HG02588 (cell line): ENCODE data around the gene ASPSCR1.

Experiments
- ATAC-seq: cut with Tn5 transposase; IDR thresholded peaks from one replicate; pipeline ENCODE4 v1.9.1; 2021; ENCODE audit warnings: mild to moderate bottlenecking, moderate library complexity; ENCODE audit not compliant: unreplicated experiment

ASPSCR1 gene

GRCh38 chr17:81998691-81999438, 21.4 kb downstream of the ASPSCR1 start:
- no peak for ATAC-seq

- no peak for ATAC-seq
Measured at GRCh38 chr17:81999587-81999975, 22.2 kb downstream of the ASPSCR1 start.

GRCh38 chr17:81999976-82000802, 22.8 kb downstream of the ASPSCR1 start:
- no peak for ATAC-seq

GRCh38 chr17:82000803-82001570, 23.6 kb downstream of the ASPSCR1 start:
- ATAC-seq = no peak

GRCh38 chr17:82001571-82002056, 24.2 kb downstream of the ASPSCR1 start:
- no peak for ATAC-seq

- no peak for ATAC-seq
Measured at GRCh38 chr17:82003411-82004381, 26.3 kb downstream of the ASPSCR1 start.

GRCh38 chr17:82004517-82005455, 27.4 kb downstream of the ASPSCR1 start:
- no peak for ATAC-seq

GRCh38 chr17:82005701-82006348, 28.4 kb downstream of the ASPSCR1 start:
- no peak for ATAC-seq

GRCh38 chr17:82006468-82007227, 29.2 kb downstream of the ASPSCR1 start:
- no peak for ATAC-seq

GRCh38 chr17:82007228-82007494, 29.7 kb downstream of the ASPSCR1 start:
- no peak for ATAC-seq

GRCh38 chr17:82007495-82008257, 30.2 kb downstream of the ASPSCR1 start:
- no peak for ATAC-seq

- no peak for ATAC-seq
Measured at GRCh38 chr17:82008258-82008940, 31.0 kb downstream of the ASPSCR1 start.

- no peak for ATAC-seq
Measured at GRCh38 chr17:82008941-82009405, 31.5 kb downstream of the ASPSCR1 start.

- no peak for ATAC-seq
Measured at GRCh38 chr17:82009413-82009812, 32.0 kb downstream of the ASPSCR1 start.

GRCh38 chr17:82010575-82011525, 33.4 kb downstream of the ASPSCR1 start:
- ATAC-seq = no peak
